Measurements from ENCODE around the gene KCNJ12.
"Not testable (repeated sequence)": the region's sequence is repeated elsewhere in the genome, so short reads cannot be mapped to it uniquely, and the experiment has no call there.

KCNJ12 gene

DNA sequence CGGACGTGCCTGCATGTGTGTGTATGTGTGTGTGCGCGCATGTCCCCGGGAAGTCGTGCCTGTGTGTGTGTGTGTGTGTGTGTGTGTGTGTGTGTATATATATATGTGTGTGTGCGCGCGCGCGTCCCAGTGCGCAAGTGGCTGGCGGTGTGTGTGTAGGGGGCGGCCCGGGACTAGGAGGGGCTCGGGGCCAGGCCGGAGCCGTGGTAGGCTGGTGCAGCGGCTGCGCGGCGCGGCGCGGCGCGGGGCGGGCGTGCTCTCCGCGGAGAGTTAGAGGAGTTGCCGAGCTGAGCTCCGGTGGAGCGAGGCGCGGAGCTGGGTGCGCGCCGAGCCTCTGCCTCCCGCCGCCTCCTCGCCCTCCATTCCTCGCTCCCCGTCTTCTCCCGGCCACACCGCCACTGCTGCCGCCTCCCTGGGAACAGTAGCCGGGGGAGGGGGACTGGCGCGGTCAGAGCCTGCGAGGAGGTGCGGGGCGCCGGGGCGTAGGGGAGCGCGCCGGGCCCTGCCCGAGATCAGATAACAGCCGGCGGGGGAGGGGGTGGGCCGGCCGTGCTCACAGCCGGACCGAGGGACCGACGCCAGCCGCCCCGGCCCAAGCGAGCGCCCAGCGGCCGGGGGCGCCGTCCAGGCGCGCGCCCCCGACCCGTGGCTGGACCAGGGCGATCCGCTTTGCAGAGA lies at the start of gene KCNJ12:
Gene KCNJ12, plus strand, starts transcription at position 277 of the 678 bp plus-strand sequence. CDS start 38,986 bp downstream, outside the sequence.
- no peak for DNase-seq (ENCODE audit: low read depth, low spot score)

GRCh38 chr17:21327921-21328320 lies 48.2 kb upstream of the KCNJ12 start:
- not testable (repeated sequence) for DNase-seq (ENCODE audit: low read depth, low spot score)

GRCh38 chr17:21328778-21329177 lies 47.4 kb upstream of the KCNJ12 start:
- not testable (repeated sequence) for DNase-seq (ENCODE audit: low read depth, low spot score)

- DNase-seq (ENCODE audit: low read depth, low spot score) = no peak
These were observed 45.6 kb upstream of the KCNJ12 start for GRCh38 chr17:21330436-21331160.

DNA sequence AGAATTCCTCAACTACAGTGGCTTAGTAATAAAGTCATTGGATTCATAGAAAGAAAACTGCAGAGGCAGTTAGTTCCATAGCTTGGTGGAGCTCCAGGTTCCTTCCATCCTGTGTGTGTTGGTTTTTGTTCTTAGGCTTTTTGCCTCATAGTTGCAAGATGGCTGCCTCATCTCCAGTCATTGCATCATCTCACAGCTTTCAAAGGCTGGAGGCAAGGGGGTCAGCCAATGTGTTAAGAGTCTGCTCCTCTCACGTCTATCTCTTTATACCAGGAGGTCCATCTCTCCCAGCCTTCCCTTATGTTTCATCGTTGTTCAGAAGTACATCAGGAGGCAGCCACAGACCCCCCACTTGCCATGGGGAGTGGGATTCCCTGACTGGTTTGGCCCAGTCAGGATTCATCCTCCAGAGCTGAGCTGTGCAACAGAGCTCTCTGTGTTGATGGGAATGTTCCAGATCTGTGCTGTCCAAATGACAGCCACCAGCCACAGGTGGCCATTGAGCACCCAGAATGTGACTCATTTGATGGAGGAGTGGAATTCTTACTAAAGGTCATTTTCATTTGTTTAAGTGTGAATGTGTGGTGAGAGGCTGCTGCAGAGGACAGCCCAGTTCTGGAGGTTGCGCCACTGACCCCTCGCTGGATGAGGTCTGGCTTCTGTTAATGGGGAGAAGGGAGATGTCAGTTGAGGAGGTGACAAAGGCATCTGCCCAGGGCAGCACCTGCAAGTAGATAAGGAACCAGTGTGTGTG lies 39.4 kb upstream of the KCNJ12 start:
- DNase-seq (ENCODE audit: low read depth, low spot score) = not testable (repeated sequence)

GRCh38 chr17:21337981-21338625 lies 38.1 kb upstream of the KCNJ12 start:
- DNase-seq (ENCODE audit: low read depth, low spot score) = not testable (repeated sequence)

DNA sequence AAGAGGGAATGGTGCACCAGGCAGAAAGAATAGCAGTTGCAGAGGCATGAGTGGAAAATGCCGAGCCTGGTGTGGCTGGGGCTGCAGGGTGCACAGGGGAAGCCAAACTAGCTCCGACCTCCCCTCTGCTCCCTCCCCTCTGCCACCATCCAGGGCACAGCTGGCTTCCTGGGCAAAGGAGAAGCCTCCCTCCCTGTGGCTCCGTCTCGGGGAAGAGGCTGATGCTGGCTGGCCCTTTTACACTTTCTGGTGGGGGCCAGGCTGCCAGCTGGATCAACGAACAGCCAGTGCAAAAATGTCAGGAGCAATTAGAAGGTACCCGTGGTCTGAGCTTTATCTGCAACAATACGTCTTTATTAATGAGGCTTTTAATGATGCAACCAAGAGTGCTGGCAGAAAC lies 37.1 kb upstream of the KCNJ12 start:
- DNase-seq (ENCODE audit: low read depth, low spot score) = no peak

- not testable (repeated sequence) for DNase-seq (ENCODE audit: low read depth, low spot score)
These were observed 36.6 kb upstream of the KCNJ12 start for GRCh38 chr17:21339571-21339970.

DNA sequence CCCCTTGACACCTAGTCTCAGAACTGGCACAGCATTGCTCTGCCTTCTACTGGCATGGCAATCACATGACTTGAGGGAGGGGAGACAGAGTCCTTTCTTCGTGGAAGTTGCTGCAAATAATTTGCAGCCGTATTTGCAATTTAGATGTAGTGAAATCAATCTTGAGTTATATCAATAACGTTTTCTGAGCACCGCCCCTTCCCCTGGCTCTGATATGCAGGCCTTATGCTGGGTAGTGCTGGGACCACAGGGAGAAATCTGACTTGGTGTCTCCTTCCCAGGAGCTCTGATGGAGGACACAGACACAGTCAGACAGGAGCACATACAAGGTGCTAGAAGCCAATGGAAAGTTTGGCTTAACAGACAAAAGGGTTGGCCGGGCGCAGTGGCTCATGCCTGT lies 35.8 kb upstream of the KCNJ12 start:
- DNase-seq (ENCODE audit: low read depth, low spot score) = not testable (repeated sequence)

DNA sequence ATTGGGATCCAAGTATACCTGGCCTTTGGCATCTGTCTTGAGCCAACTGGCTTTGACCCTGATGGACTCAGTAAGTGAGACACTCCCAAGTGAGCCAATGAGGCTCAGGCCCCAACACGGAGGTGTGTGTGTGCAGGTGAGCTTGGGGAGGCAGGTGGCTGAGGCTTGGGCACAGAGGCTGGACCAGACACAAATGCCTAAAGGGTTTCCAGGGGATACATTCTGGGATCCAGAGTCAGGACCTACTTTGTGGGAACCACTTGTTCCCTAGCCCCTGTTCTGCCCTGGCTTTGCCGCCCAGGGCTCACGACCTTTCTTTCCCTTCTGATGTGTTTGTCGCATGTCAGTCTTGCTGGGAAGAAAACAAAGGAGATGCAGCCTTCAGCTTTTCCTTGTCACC lies 34.9 kb upstream of the KCNJ12 start:
- not testable (repeated sequence) for DNase-seq (ENCODE audit: low read depth, low spot score)

DNA sequence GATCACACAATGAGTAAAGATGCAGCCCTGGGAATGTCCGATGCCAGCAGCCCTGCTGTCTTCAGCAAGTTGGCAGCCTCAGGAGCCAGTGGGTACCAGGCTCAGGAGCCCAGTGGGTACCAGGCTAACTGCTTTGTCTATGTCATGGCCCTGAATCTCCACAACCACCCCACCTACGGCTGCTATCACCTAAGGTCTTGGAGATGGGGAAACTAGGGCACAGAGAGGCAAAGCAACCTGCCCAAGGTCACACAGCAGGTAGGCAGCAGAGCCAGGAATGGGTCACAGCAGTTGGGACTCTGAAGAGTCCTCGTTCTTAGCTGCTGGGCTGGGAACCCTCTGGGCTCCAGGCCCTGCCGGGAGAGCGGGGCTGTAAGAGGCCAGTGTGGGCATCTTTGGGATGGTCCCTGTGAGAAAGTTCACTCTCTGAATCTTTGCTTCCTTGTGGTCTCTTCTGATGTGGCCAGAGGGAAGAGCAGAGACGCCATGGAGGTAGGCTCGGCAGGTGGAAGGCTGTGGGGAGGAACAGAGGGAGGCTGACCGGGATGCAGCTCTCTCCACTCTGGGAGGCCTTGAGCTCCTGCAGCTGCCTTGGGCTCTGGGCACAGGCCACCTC lies 34.1 kb upstream of the KCNJ12 start:
- not testable (repeated sequence) for DNase-seq (ENCODE audit: low read depth, low spot score)

GRCh38 chr17:21343061-21343949 lies 32.9 kb upstream of the KCNJ12 start:
- DNase-seq (ENCODE audit: low read depth, low spot score) = not testable (repeated sequence)

GRCh38 chr17:21344801-21345200 lies 31.4 kb upstream of the KCNJ12 start:
- not testable (repeated sequence) for DNase-seq (ENCODE audit: low read depth, low spot score)

DNA sequence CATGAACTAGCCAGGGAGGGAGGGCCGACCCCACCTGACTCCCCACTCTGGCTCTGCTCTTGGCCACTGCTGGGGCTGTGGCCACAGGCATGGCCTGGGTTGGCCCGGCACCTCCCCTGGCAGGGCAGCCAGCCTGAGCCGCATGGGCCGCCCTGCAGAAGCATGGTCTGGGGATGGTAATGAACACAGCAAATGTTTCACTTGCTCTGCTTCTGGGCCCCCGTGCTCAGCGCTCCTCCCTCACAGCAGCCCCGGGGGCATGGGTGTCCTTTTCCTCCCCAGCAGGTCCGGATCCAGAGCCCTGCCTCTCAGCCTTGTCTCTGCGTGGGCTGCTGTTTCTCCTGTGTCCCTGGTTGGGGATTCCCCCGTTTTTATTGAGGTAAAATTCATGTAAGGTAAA lies 30.9 kb upstream of the KCNJ12 start:
- DNase-seq (ENCODE audit: low read depth, low spot score) = no peak

DNA sequence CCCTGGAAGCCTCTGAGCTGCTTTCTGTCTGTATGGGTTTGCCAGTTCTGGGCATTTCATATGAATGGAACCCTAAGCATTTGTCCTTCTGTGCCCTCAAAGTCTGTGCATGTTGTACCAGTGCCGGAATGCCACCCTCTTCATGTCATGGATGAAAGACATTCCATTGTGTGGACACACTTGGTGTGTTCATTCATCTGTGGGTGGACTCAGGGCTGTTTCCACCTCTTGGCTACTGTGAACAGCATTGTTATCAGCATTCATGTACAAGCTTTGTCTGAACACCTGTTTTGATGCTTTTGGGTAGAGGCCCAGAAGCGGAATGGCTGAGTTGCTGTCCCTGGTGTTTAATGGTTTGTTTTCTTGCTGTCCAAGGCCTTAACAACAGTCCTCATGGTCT lies 30.1 kb upstream of the KCNJ12 start:
- not testable (repeated sequence) for DNase-seq (ENCODE audit: low read depth, low spot score)

GRCh38 chr17:21346651-21347250 lies 29.4 kb upstream of the KCNJ12 start:
- not testable (repeated sequence) for DNase-seq (ENCODE audit: low read depth, low spot score)

DNA sequence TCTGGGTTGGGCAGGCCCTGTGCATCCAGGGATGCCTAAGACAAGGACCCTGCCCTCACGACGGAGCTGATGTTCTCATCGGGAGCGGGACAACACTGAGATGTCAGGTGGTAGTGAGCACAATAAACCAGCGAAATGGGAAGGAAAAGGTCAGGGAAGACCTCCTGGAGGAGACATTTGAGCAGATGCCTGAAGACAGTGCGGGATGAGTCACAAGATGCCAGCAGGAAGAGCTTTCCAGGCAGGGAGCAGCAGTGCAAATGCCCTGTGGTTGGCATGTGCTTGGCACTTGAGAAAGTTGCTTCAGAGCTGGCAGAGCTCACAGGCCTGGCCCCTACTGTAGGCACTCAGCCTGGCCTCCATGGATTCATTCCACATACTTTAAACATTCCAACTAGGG lies 28.5 kb upstream of the KCNJ12 start:
- not testable (repeated sequence) for DNase-seq (ENCODE audit: low read depth, low spot score)

- DNase-seq (ENCODE audit: low read depth, low spot score) = not testable (repeated sequence)
These were observed 27.9 kb upstream of the KCNJ12 start for GRCh38 chr17:21348081-21348925.

- not testable (repeated sequence) for DNase-seq (ENCODE audit: low read depth, low spot score)
These were observed 27.3 kb upstream of the KCNJ12 start for GRCh38 chr17:21348926-21349261.
